A549 (cell line): Measurements from ENCODE around the gene ATG10.

Experiments
- CEBPB ChIP-seq, 2 experiments: fragments of >200 bp in 1 of 2; sonication (Bioruptor Twin) in 1 of 2; formaldehyde crosslinking in 1 of 2; IDR thresholded peaks; 2 replicates each; pipeline ENCODE4 v1.6.1; 2012 to 2016
- ESRRA ChIP-seq: fragments of 150-350 bp; IDR thresholded peaks from 2 replicates; pipeline ENCODE4 v1.6.1; 2014; ENCODE audit warnings: mild to moderate bottlenecking, low read length, borderline replicate concordance
- JUN ChIP-seq, 2 experiments: fragments of >200 bp; sonication (Bioruptor Twin); formaldehyde crosslinking; IDR thresholded peaks; 2 replicates in 1 of 2; 3 replicates in 1 of 2; pipeline ENCODE4 v1.6.1; 2016 to 2017
- JUNB ChIP-seq: fragments of >200 bp; sonication (Bioruptor Twin); formaldehyde crosslinking; IDR thresholded peaks from 2 replicates; pipeline ENCODE4 v1.6.1; 2016
- POLR2A ChIP-seq: IDR thresholded peaks from 2 replicates; pipeline ENCODE4 v1.6.1; 2012; ENCODE audit warnings: mild to moderate bottlenecking, low read length
- RAD21 ChIP-seq, 2 experiments: fragments of >200 bp in 1 of 2; sonication (Bioruptor Twin) in 1 of 2; formaldehyde crosslinking in 1 of 2; IDR thresholded peaks in 1 of 2; conservative IDR thresholded peaks in 1 of 2; 2 replicates in 1 of 2; 3 replicates in 1 of 2; pipeline ENCODE4 v1.6.1; 2012 to 2018; ENCODE audit warnings: inconsistent platforms in 1 of 2
- RNF2 ChIP-seq: fragments of 200-600 bp; sonication (generic); IDR thresholded peaks from 2 replicates; pipeline ENCODE4 v1.6.1; 2016; ENCODE audit warnings: low read depth, mild to moderate bottlenecking, antibody characterized with exemption, moderate library complexity, borderline replicate concordance
- SMC3 ChIP-seq: fragments of >200 bp; sonication (Bioruptor Twin); formaldehyde crosslinking; IDR thresholded peaks from 3 replicates; pipeline ENCODE4 v1.6.1; 2018; ENCODE audit warnings: inconsistent platforms
- USF2 ChIP-seq: fragments of 450-650 bp; IDR thresholded peaks from 2 replicates; pipeline ENCODE4 v1.6.1; 2014; ENCODE audit warnings: antibody characterized with exemption
- ZFP36 ChIP-seq: fragments of 450-650 bp; IDR thresholded peaks from 2 replicates; pipeline ENCODE4 v1.6.1; 2014; ENCODE audit warnings: borderline replicate concordance; ENCODE audit not compliant: partially characterized antibody
- TF ChIP-seq, protein P1 (sequence below): fragments of >200 bp; sonication (Bioruptor Twin); formaldehyde crosslinking; IDR thresholded peaks from 3 replicates; pipeline ENCODE4 v1.5.1; 2016
- TF ChIP-seq, protein P2 (sequence below): IDR thresholded peaks from 2 replicates; pipeline ENCODE4 v1.6.1; 2012
- TF ChIP-seq, protein P3 (sequence below): fragments of >200 bp; sonication (Bioruptor Twin); formaldehyde crosslinking; IDR thresholded peaks from 2 replicates; pipeline ENCODE4 v1.6.1; 2016

GRCh38 chr5:82046276-82046647 is 74.4 kb downstream of the ATG10 start:
- TF ChIP-seq, protein P1, sequence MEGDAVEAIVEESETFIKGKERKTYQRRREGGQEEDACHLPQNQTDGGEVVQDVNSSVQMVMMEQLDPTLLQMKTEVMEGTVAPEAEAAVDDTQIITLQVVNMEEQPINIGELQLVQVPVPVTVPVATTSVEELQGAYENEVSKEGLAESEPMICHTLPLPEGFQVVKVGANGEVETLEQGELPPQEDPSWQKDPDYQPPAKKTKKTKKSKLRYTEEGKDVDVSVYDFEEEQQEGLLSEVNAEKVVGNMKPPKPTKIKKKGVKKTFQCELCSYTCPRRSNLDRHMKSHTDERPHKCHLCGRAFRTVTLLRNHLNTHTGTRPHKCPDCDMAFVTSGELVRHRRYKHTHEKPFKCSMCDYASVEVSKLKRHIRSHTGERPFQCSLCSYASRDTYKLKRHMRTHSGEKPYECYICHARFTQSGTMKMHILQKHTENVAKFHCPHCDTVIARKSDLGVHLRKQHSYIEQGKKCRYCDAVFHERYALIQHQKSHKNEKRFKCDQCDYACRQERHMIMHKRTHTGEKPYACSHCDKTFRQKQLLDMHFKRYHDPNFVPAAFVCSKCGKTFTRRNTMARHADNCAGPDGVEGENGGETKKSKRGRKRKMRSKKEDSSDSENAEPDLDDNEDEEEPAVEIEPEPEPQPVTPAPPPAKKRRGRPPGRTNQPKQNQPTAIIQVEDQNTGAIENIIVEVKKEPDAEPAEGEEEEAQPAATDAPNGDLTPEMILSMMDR = no peak
- TF ChIP-seq RNF2 (no peak), ESRRA (no peak), CEBPB (IDR thresholded peaks at IDR 0.05) (no peak), POLR2A (no peak), SMC3 (no peak), JUN (IDR thresholded peaks at IDR 0.05) (no peak), ZFP36 (no peak), USF2 (no peak), RAD21 (conservative IDR thresholded peaks at IDR 0.05 in 1 of 2, IDR thresholded peaks at IDR 0.05 in 1 of 2) (no peak), JUNB (no peak)
- TF ChIP-seq, protein P2, sequence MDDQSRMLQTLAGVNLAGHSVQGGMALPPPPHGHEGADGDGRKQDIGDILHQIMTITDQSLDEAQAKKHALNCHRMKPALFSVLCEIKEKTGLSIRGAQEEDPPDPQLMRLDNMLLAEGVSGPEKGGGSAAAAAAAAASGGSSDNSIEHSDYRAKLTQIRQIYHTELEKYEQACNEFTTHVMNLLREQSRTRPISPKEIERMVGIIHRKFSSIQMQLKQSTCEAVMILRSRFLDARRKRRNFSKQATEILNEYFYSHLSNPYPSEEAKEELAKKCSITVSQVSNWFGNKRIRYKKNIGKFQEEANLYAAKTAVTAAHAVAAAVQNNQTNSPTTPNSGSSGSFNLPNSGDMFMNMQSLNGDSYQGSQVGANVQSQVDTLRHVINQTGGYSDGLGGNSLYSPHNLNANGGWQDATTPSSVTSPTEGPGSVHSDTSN = no peak
- TF ChIP-seq, protein P3, sequence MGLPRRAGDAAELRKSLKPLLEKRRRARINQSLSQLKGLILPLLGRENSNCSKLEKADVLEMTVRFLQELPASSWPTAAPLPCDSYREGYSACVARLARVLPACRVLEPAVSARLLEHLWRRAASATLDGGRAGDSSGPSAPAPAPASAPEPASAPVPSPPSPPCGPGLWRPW = no peak
